Measurements from ENCODE around the gene CPNE1. TPM values are rescaled to one million over a fixed set of nuclear protein-coding genes. Genes with fewer than 3 reads are reported as not detected.

The CPNE1 gene
- total and polyA plus RNA-seq, 2 of the 8 experiments (the other 6 are each of a cell fraction or from before 2014, with no cell fraction given): 294 to 346 TPM

- TF ChIP-seq ATF3 (IDR thresholded peaks at IDR 0.05; ENCODE audit: insufficient read depth, low read depth, low read length) (no peak), RBBP5 (IDR thresholded peaks at IDR 0.05; ENCODE audit: borderline replicate concordance, low read depth, low read length) (no peak), CREB1 (IDR thresholded peaks at IDR 0.05) (no peak), CHD2 (IDR thresholded peaks at IDR 0.05; ENCODE audit: low read length) (no peak), ASH2L (IDR thresholded peaks at IDR 0.05; ENCODE audit: low read length) (no peak), HDAC6 (IDR thresholded peaks at IDR 0.05; ENCODE audit: low read depth, low read length) (no peak), PHF8 (conservative IDR thresholded peaks at IDR 0.05; ENCODE audit: low read depth, low read length) (no peak), EP300 (IDR thresholded peaks at IDR 0.05; ENCODE audit: borderline replicate concordance in 1 of 2, low read depth in 2 of 2, low read length in 2 of 2) (no peak), TCF12 (IDR thresholded peaks at IDR 0.05; ENCODE audit: low read depth, low read length) (0 out of 2 replicates have a peak, but pooled peaks have one; percentile 25), RAD21 (IDR thresholded peaks at IDR 0.05 in 1 of 2, conservative IDR thresholded peaks at IDR 0.05 in 1 of 2; ENCODE audit: low read depth in 2 of 2, low read length in 2 of 2) (peak; percentile 59 to 77), SRF (IDR thresholded peaks at IDR 0.05; ENCODE audit: low read depth, low read length) (no peak), CHD7 (IDR thresholded peaks at IDR 0.05; ENCODE audit: insufficient replicate concordance, low read length) (no peak)
Measured at GRCh38 chr20:35604449-35604747, 60.3 kb downstream of the CPNE1 start (continued).
